ENCODE results near the gene LRRC37B.

GRCh38 chr17:32020943-32021614 lies 13.9 kb downstream of the LRRC37B start:
- no peak for TF ChIP-seq EP300 (IDR thresholded peaks at IDR 0.05)
- TF ChIP-seq POLR2A (IDR thresholded peaks at IDR 0.05) = no peak

Data from upper lobe of left lung (tissue), 4 donors.